ENCODE results near the gene SERPINB1. TPM values are rescaled to one million over a fixed set of nuclear protein-coding genes. Genes with fewer than 3 reads are reported as not detected.

The SERPINB1 gene
- total RNA-seq, 1 experiment from 2014 or later: 133 TPM

GRCh38 chr6:2792330-2793110, 49.1 kb downstream of the SERPINB1 start:
- Histone ChIP-seq H3K4me2 (ENCODE audit: low read length) (no peak overlapping the region), H4K20me1 (ENCODE audit: low read length) (no peaks in the 10 kb centered on the region), H3K9ac (ENCODE audit: low read length) (peak overlapping the region; percentile 46; the same call in 1 of the 2 replicates), H3K4me1 (ENCODE audit: insufficient read depth, low read length) (peaks cover 59% of the 10 kb centered on the region), H3K27me3 (ENCODE audit: low read length) (no peaks in the 10 kb centered on the region), H3F3A (ENCODE audit: low read length, unreplicated experiment) (peaks cover 12% of the 10 kb centered on the region), H2AFZ (ENCODE audit: low read length) (no peak overlapping the region), H3K27ac (ENCODE audit: low read length) (peak overlapping the region; percentile 98), H3K4me3 (ENCODE audit: low read length) (no peak overlapping the region), H3K9me2 (replicated peaks; ENCODE audit: low read length) (no peaks in the 10 kb centered on the region), H3K79me2 (ENCODE audit: low read length) (peaks cover 16% of the 10 kb centered on the region), H3K9me3 (ENCODE audit: low read length) (no peaks in the 10 kb centered on the region), H3K36me3 (ENCODE audit: low read depth, low read length) (peaks cover 2% of the 10 kb centered on the region; the same call in 1 of the 2 replicates)
- DNase-seq (peak; percentile 34), ATAC-seq (no peak)
- CTCF ChIA-PET: interaction anchor here (1.1 to 2.6 kb wide), 3 partner anchors 49 to 119 kb away, joined by 5 to 26 read pairs (median 19); partner anchors contain the start of gene SERPINB1
- TF ChIP-seq CTCF (conservative IDR thresholded peaks at IDR 0.05; ENCODE audit: low read depth, low read length): no peak
- BruUV-seq (replicated peaks): no TSS peak
- POLR2A ChIA-PET (ENCODE audit: unreplicated experiment): interaction anchor here (0.5 kb wide), 1 partner anchor 26 kb away, joined by 3 read pairs; no protein-coding TSS in a partner anchor
- intact Hi-C loops (cut with micrococcal nuclease): no loop called here

GRCh38 chr6:2791450-2791974, 50.2 kb downstream of the SERPINB1 start:
- POLR2A ChIA-PET (ENCODE audit: unreplicated experiment): interaction anchor here (0.5 to 1.0 kb wide), 7 partner anchors 26 to 60 kb away, joined by 3 to 9 read pairs (median 4); partner anchors contain the start of gene SERPINB1
- TF ChIP-seq EZH2 (IDR thresholded peaks at IDR 0.05; ENCODE audit: low read length, unreplicated experiment) (no peak), CTCF (conservative IDR thresholded peaks at IDR 0.05; ENCODE audit: low read depth, low read length) (no peak), EZH2phosphoT487 (IDR thresholded peaks at IDR 0.05; ENCODE audit: borderline replicate concordance, low read length) (no peak)

More at GRCh38 chr6:2791450-2791974, 50.2 kb downstream of the SERPINB1 start:
- Histone ChIP-seq H2AFZ (ENCODE audit: low read length) (no peak overlapping the region), H3K27me3 (ENCODE audit: low read length) (no peaks in the 10 kb centered on the region), H3K79me2 (ENCODE audit: low read length) (peaks cover 19% of the 10 kb centered on the region), H4K20me1 (ENCODE audit: low read length) (no peaks in the 10 kb centered on the region), H3K9me2 (replicated peaks; ENCODE audit: low read length) (no peaks in the 10 kb centered on the region), H3K36me3 (ENCODE audit: low read depth, low read length) (peaks cover 2% of the 10 kb centered on the region; the same call in 1 of the 2 replicates), H3K27ac (ENCODE audit: low read length) (peak overlapping the region; percentile 98), H3K9ac (ENCODE audit: low read length) (peak overlapping the region; percentile 46), H3K4me1 (ENCODE audit: insufficient read depth, low read length) (peaks cover 59% of the 10 kb centered on the region), H3K4me3 (ENCODE audit: low read length) (no peak overlapping the region), H3K4me2 (ENCODE audit: low read length) (peak overlapping the region; percentile 22; the same call in 1 of the 2 replicates), H3K9me3 (ENCODE audit: low read length) (no peaks in the 10 kb centered on the region), H3F3A (ENCODE audit: low read length, unreplicated experiment) (peaks cover 12% of the 10 kb centered on the region)
- no peak for ATAC-seq
- no peak for DNase-seq
- CTCF ChIA-PET: interaction anchor here (0.6 to 2.6 kb wide), 12 partner anchors 26 to 197 kb away, joined by 3 to 26 read pairs (median 5); partner anchors contain the start of gene SERPINB1
- no TSS peak for BruUV-seq (replicated peaks)
- intact Hi-C loops (cut with micrococcal nuclease): loop anchor here (1.0 to 2.0 kb wide), 8 partner anchors 27 to 198 kb away; no protein-coding TSS in a partner anchor

Data from PC-3 (cell line).